Pancreas (tissue), 10 donors: Measurements from ENCODE around the gene PTPRK. TPM values are rescaled to one million over a fixed set of nuclear protein-coding genes. Genes with fewer than 3 reads are reported as not detected.

Source experiments
- ATAC-seq, 4 donors: fragments of 200-7000 bp; cut with Tn5 transposase; one replicate each; pipeline versions ENCODE4 v1.8.0 to v1.9.1; 2020; ENCODE audit warnings: mild to moderate bottlenecking in 4 of 4, moderate library complexity in 4 of 4
- DNase-seq, 6 donors: peaks; one replicate each; pipeline ENCODE4 v3.0.0-alpha.2; 2020
- FAIRE-seq: peaks from 2 replicates; lab custom pipeline; 2012; peaks lifted over from hg19 to GRCh38; lab: Jason Lieb, UNC
- H3K27ac ChIP-seq, 4 donors: fragments of 200-600 bp; sonication (generic); 1 replicate in 3 of 4; 2 replicates in 1 of 4; pipeline versions ENCODE4 v1.5.0 to v1.8.0; 2020
- H3K27me3 ChIP-seq, 4 donors: fragments of 200-600 bp; one replicate each; pipeline ENCODE4 v1.8.0; 2021
- H3K36me3 ChIP-seq, 3 donors: fragments of 200-600 bp; sonication (generic) in 1 of 3; one replicate each; pipeline versions ENCODE4 v1.5.0 to v1.8.0; 2020 to 2021
- H3K4me1 ChIP-seq, 3 donors: fragments of 200-600 bp; one replicate each; pipeline ENCODE4 v1.8.0; 2021
- H3K4me3 ChIP-seq, 4 donors: fragments of 200-600 bp; sonication (generic) in 2 of 4; one replicate each; pipeline versions ENCODE4 v1.5.0 to v1.8.0; 2020 to 2021
- H3K9me3 ChIP-seq, 4 donors: fragments of 200-600 bp; one replicate each; pipeline ENCODE4 v1.8.0; 2021
- CTCF ChIP-seq, 4 donors: fragments of 200-600 bp; sonication (generic) in 3 of 4; IDR thresholded peaks; one replicate each; pipeline versions ENCODE4 v1.5.0 to v1.8.0; 2021; ENCODE audit warnings: antibody characterized with exemption in 4 of 4
- WGBS, 2 donors: extraction: QIAGEN DNeasy Blood & Tissue Kit; methylation state at CpG; one replicate each; pipeline ENCODE4 v1.1.7; 2013; 5-methylcytosine and 5-hydroxymethylcytosine counted together
- intact Hi-C, 3 donors: fragments of 100-400 bp; cut with DNase I; formaldehyde crosslinking; loops; one replicate each; pipeline versions ENCODE4 v1.11.1 to v1.14.2; 2022
- polyA plus RNA-seq, 2 donors: library from polyadenylated mRNA; stranded (reverse); fragments of 200-250 nt; gene quantifications; one replicate each; pipeline ENCODE4 v1.2.3, GENCODE V29; 2013
- total RNA-seq, 6 donors: library from RNA; stranded (reverse); fragmentation: NEBNext Ultra II Directional in 4 of 6; extraction: Animal tissue kit (Norgen Biotek cat#: 25700) in 4 of 6; gene quantifications; one replicate each; pipeline versions ENCODE4 v1.2.1 to v1.2.4, GENCODE V29; 2021 to 2023
- donor health status: healthy with polysubstance abuse.
- donor health status: DM: no; HTN: no; CAD: no; lungs with moderate emphysema.
- donor health status: DM: no; HTN: no; CAD: no.
- donor health status: control.
- donor health status: control.
- donor health status: Bipolar disorder and iron deficiency.
- donor health status: DM: yes; HTN: yes; CAD: no.
- donor health status: DM: no; HTN: no; CAD: no.
- donor health status: DM: no; HTN: no; CAD: no.
- donor health status: DM: yes; HTN: yes; CAD: no.

Gene PTPRK
- total and polyA plus RNA-seq, 8 donors = 10.5 to 72.7 (median 51.7) TPM

GRCh38 chr6:128017288-128017687, 503.1 kb downstream of the PTPRK start:
- no peak for ATAC-seq
- Histone ChIP-seq H3K9me3 (no peaks in the 10 kb centered on the region), H3K4me1 (no peaks in the 10 kb centered on the region), H3K27me3 (no peaks in the 10 kb centered on the region), H3K4me3 (no peak overlapping the region), H3K36me3 (no peaks in the 10 kb centered on the region), H3K27ac (no peak overlapping the region)
- FAIRE-seq = no peak
- TF ChIP-seq CTCF (IDR thresholded peaks at IDR 0.05) = no peak
- DNase-seq = no peak
- intact Hi-C loops = no loop called here

- H3K36me3 ChIP-seq = no peaks in the 10 kb centered on the region
- FAIRE-seq = no peak
- no peak overlapping the region for H3K4me3 ChIP-seq
- no peak for ATAC-seq
- H3K9me3 ChIP-seq = no peaks in the 10 kb centered on the region
- no peak for DNase-seq
- peaks cover 0 to 8% (median 6%) of the 10 kb centered on the region in 3 donors for H3K4me1 ChIP-seq
- no peaks in the 10 kb centered on the region for H3K27me3 ChIP-seq
- intact Hi-C loops = no loop called here
- WGBS, 2 donors = 86 to 90% methylated on average over 1 of the region's 1 CpG
- TF ChIP-seq CTCF (IDR thresholded peaks at IDR 0.05) = no peak
- H3K27ac ChIP-seq = no peak overlapping the region
Measured at GRCh38 chr6:128007658-128008057, 512.7 kb downstream of the PTPRK start.

GRCh38 chr6:128005009-128005408, 515.4 kb downstream of the PTPRK start:
- TF ChIP-seq CTCF (IDR thresholded peaks at IDR 0.05) = no peak
- no peak for ATAC-seq
- Histone ChIP-seq H3K4me1 (peaks cover 0 to 8% (median 6%) of the 10 kb centered on the region in 3 donors), H3K36me3 (no peaks in the 10 kb centered on the region), H3K27ac (no peak overlapping the region), H3K27me3 (no peaks in the 10 kb centered on the region), H3K4me3 (no peak overlapping the region), H3K9me3 (no peaks in the 10 kb centered on the region)
- WGBS, 2 donors = 83 to 93% methylated on average over 5 of the region's 5 CpGs
- DNase-seq = no peak
- no peak for FAIRE-seq
- intact Hi-C loops = no loop called here

- DNase-seq (no peak), ATAC-seq (no peak), FAIRE-seq (no peak)
- WGBS, 2 donors = 95% methylated on average over 2 of the region's 2 CpGs
- no peaks in the 10 kb centered on the region for H3K4me1 ChIP-seq
- H3K9me3 ChIP-seq = no peaks in the 10 kb centered on the region
- H3K27me3 ChIP-seq = no peaks in the 10 kb centered on the region
- no peak overlapping the region for H3K4me3 ChIP-seq
- TF ChIP-seq CTCF (IDR thresholded peaks at IDR 0.05) = no peak
- no peaks in the 10 kb centered on the region for H3K36me3 ChIP-seq
- intact Hi-C loops = no loop called here
- H3K27ac ChIP-seq = no peak overlapping the region
Measured at GRCh38 chr6:128000363-128000762, 520.0 kb downstream of the PTPRK start.

- FAIRE-seq (no peak), ATAC-seq (no peak), DNase-seq (no peak)
- H3K4me3 ChIP-seq = no peak overlapping the region
- no peak overlapping the region for H3K27ac ChIP-seq
- H3K36me3 ChIP-seq = no peaks in the 10 kb centered on the region
- no peak for TF ChIP-seq CTCF (IDR thresholded peaks at IDR 0.05)
- H3K4me1 ChIP-seq = no peaks in the 10 kb centered on the region
- no peaks in the 10 kb centered on the region for H3K27me3 ChIP-seq
- 91 to 95% methylated on average over 4 of the region's 4 CpGs for WGBS, 2 donors
- intact Hi-C loops = no loop called here
- H3K9me3 ChIP-seq = no peaks in the 10 kb centered on the region
Measured at GRCh38 chr6:127998985-127999384, 521.4 kb downstream of the PTPRK start.
